Naive B cell (primary cell): ENCODE measurements around the gene FOXE3. TPM values are rescaled to one million over a fixed set of nuclear protein-coding genes. Genes with fewer than 3 reads are reported as not detected.

Experiments
- ATAC-seq, 2 donors: fragments of 150-1000 bp; cut with Tn5 transposase; 2 replicates each; pipeline ENCODE4 v1.10.0; 2021; ENCODE audit warnings: low read depth in 2 of 2, mild to moderate bottlenecking in 2 of 2, moderate library complexity in 2 of 2
- DNase-seq: peaks from one replicate; pipeline ENCODE4 v3.0.0; 2022
- H3K27ac Mint-ChIP-seq, 6 donors: one replicate each; pipeline ENCODE4 v1.8.0; 2020 to 2022; ENCODE audit warnings: mild to moderate bottlenecking in 6 of 6, mixed read lengths in 6 of 6, moderate library complexity in 5 of 6, inconsistent platforms in 2 of 6
- H3K27me3 Mint-ChIP-seq, 3 donors: one replicate each; pipeline ENCODE4 v1.8.0; 2021 to 2022; ENCODE audit warnings: mixed read lengths in 3 of 3, mild to moderate bottlenecking in 1 of 3
- H3K36me3 Mint-ChIP-seq, 2 donors: one replicate each; pipeline ENCODE4 v1.8.0; 2020 to 2022; ENCODE audit warnings: mixed read lengths in 2 of 2, inconsistent platforms in 1 of 2, mild to moderate bottlenecking in 1 of 2
- H3K4me1 Mint-ChIP-seq, 3 donors: one replicate each; pipeline ENCODE4 v1.8.0; 2020 to 2022; ENCODE audit warnings: mixed read lengths in 3 of 3, inconsistent platforms in 1 of 3, mild to moderate bottlenecking in 1 of 3, moderate library complexity in 1 of 3
- H3K4me3 Mint-ChIP-seq, 8 donors: one replicate each; pipeline ENCODE4 v1.8.0; 2020 to 2022; ENCODE audit warnings: mild to moderate bottlenecking in 8 of 8, mixed read lengths in 8 of 8, moderate library complexity in 8 of 8, inconsistent platforms in 2 of 8
- H3K9me3 Mint-ChIP-seq, 7 donors: one replicate each; pipeline ENCODE4 v1.8.0; 2020 to 2022; ENCODE audit warnings: mixed read lengths in 7 of 7, mild to moderate bottlenecking in 5 of 7, inconsistent platforms in 2 of 7, moderate library complexity in 1 of 7
- polyA plus RNA-seq, 6 donors: library from polyadenylated mRNA; unstranded; fragments of 300-500 nt; fragmentation: Illumina TruSeq; gene quantifications; one replicate each; pipeline ENCODE4 v1.2.3, GENCODE V29; 2021; ENCODE audit warnings: low read depth in 6 of 6

The FOXE3 gene
- polyA plus RNA-seq, 6 donors from 2014 or later = not detected

DNA sequence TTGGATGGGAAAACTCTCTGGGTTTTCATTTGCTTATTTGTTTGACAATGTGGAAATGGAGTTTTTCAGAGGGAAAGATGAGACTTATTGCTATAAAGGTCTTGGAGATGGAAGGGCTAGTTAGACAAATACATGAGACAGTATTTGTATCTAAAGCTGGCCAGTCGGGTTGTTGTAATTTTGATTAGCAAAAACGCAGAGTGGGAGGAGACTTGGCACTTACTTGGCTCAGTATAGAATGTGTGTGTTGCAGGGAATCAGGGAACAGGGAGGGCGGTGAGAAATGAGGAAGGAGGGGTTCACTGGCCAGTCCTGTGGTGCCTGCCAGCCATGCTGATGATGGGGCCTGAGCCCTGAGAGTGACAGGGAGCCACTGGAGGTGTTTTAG, 6.0 kb upstream of the FOXE3 start:
- DNase-seq = no peak
- peaks cover 0 to 1% (median 0%) of the 10 kb centered on the region in 3 donors for H3K4me1 Mint-ChIP-seq
- no peak overlapping the region for H3K27ac Mint-ChIP-seq
- H3K9me3 Mint-ChIP-seq = no peaks in the 10 kb centered on the region
- ATAC-seq = no peak
- H3K4me3 Mint-ChIP-seq = no peak overlapping the region
- peaks cover 0 to under 1% of the 10 kb centered on the region in 2 donors for H3K36me3 Mint-ChIP-seq
- peaks cover 34 to 55% (median 35%) of the 10 kb centered on the region in 3 donors for H3K27me3 Mint-ChIP-seq

DNA sequence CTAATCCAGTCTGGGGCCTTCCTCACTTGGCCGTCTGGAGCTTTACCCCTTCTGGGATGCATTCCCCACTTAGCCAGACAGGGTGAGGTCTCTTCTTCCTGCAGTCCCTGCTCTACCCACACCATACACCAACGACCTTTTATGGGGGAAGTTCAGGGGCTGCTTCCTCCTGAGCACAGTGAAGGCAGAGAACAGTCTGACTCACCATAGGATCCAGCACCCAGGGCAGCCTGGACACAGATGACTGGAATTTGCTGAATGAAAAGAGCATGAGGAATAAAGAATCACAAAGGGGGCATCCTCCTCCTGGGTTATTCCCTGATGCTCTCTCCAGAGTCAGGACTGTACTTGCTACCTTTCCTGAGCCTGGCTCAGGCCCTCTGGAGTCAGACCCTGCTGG, 4.6 kb upstream of the FOXE3 start:
- peaks cover 0 to 7% of the 10 kb centered on the region in 2 donors for H3K36me3 Mint-ChIP-seq
- peaks cover 30 to 54% (median 45%) of the 10 kb centered on the region in 3 donors for H3K27me3 Mint-ChIP-seq
- ATAC-seq (no peak), DNase-seq (no peak)
- H3K27ac Mint-ChIP-seq = no peak overlapping the region
- H3K4me3 Mint-ChIP-seq = no peak overlapping the region
- H3K4me1 Mint-ChIP-seq = peaks cover 0 to 10% (median 5%) of the 10 kb centered on the region in 3 donors
- peaks cover 0 to 1% (median 0%) of the 10 kb centered on the region in 7 donors for H3K9me3 Mint-ChIP-seq

DNA sequence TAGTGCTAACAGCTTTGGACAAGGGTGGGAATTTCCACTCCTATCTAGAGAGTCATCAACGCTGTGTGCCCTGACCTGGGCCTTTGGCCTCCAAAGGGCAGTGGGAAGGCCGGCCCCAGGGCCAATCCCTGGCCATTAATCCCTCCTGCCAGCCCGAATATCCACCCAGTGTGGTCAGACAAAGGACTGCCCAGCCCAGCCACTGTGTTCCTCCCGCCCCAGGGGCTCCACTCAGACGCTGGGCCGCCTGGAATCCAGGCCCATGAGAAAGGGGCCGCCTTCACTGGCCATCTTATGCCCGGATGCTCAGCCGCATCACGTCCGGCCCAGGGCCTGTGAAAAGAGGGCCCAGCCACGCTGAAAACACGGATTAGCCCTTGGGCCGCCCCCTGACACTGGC, 3.6 kb upstream of the FOXE3 start:
- DNase-seq = no peak
- H3K4me1 Mint-ChIP-seq = peaks cover 4 to 13% (median 9%) of the 10 kb centered on the region in 3 donors
- no peak overlapping the region for H3K27ac Mint-ChIP-seq
- peaks cover 0 to 1% (median 0%) of the 10 kb centered on the region in 7 donors for H3K9me3 Mint-ChIP-seq
- no peak overlapping the region for H3K4me3 Mint-ChIP-seq
- no peak for ATAC-seq
- peaks cover 30 to 58% (median 49%) of the 10 kb centered on the region in 3 donors for H3K27me3 Mint-ChIP-seq
- H3K36me3 Mint-ChIP-seq = peaks cover 0 to 7% of the 10 kb centered on the region in 2 donors

DNA sequence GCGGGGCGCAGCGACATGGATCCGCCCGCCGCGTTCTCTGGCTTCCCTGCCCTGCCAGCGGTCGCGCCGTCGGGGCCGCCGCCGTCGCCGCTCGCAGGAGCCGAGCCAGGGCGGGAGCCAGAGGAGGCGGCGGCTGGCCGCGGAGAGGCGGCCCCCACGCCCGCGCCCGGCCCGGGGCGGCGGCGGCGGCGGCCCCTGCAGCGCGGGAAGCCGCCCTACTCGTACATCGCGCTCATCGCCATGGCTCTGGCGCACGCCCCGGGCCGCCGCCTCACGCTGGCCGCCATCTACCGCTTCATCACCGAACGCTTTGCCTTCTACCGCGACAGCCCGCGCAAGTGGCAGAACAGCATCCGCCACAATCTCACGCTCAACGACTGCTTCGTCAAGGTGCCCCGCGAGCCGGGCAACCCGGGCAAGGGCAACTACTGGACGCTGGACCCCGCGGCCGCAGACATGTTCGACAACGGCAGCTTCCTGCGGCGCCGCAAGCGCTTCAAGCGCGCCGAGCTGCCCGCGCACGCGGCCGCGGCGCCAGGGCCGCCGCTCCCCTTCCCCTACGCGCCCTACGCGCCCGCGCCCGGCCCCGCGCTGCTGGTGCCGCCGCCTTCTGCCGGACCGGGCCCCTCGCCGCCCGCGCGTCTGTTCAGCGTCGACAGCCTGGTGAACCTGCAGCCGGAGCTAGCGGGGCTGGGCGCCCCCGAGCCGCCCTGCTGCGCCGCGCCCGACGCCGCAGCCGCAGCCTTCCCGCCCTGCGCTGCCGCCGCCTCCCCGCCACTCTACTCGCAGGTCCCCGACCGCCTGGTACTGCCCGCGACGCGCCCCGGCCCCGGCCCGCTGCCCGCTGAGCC, 459 bp downstream of the FOXE3 start:
- Mint-ChIP-seq H3K27me3 (peaks cover 36 to 73% (median 65%) of the 10 kb centered on the region in 3 donors), H3K27ac (peak overlapping the region in 1 of 6 donors; percentile 58), H3K4me1 (peaks cover 8 to 17% (median 12%) of the 10 kb centered on the region in 3 donors), H3K36me3 (peaks cover 0 to 7% of the 10 kb centered on the region in 2 donors), H3K4me3 (peak overlapping the region in 4 of 8 donors; percentile 38 to 61 (median 48)), H3K9me3 (peaks cover 0 to 1% (median 0%) of the 10 kb centered on the region in 7 donors)
- ATAC-seq (no peak), DNase-seq (no peak)

DNA sequence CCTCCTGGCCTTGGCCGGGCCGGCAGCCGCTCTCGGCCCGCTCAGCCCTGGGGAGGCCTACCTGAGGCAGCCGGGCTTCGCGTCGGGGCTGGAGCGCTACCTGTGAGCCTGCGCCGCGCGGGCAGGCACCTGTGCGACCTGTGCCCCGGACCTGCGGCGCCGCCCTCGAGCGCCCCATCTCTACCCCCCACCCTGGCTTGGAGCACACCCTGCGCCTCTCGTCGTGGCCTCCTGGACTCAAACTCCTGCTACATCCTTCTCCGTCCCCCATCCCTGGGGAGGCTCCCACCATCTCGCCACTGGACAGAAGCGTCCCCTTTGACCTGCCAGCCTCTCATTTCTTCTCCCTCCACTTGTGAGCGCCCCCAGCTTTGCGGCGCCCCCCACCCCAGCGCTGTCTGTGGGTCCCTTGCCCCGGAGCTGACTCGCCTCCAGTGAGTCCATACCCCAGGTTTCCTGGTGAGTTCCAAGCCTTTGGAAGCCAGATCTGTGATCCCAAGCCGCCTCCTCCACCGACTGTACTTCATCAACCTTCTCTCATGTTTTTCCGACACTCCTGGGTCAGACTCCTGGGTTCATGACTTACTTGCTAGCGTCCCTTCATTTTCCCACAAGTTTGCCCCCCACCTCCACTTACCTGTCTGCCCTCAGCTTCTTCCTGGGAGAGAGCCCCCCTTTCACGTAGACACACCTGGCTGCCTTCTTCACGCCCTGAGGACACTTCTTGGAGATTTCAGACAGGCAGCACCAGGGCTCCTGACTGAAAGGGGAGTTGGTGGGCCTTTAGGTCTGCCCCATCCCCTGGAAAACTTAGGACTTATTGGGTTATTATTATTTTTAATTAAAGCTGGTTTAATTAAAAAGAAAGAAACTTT, 1.3 kb downstream of the FOXE3 start:
- DNase-seq (no peak), ATAC-seq (no peak)
- H3K4me3 Mint-ChIP-seq = peak overlapping the region in 6 of 8 donors; percentile 47 to 83 (median 70)
- H3K36me3 Mint-ChIP-seq = peaks cover 0 to 7% of the 10 kb centered on the region in 2 donors
- H3K4me1 Mint-ChIP-seq = peaks cover 8 to 17% (median 12%) of the 10 kb centered on the region in 3 donors
- peaks cover 36 to 74% (median 65%) of the 10 kb centered on the region in 3 donors for H3K27me3 Mint-ChIP-seq
- H3K27ac Mint-ChIP-seq = peak overlapping the region in 2 of 6 donors; percentile 26 to 64
- H3K9me3 Mint-ChIP-seq = peaks cover 0 to 1% (median 0%) of the 10 kb centered on the region in 7 donors

DNA sequence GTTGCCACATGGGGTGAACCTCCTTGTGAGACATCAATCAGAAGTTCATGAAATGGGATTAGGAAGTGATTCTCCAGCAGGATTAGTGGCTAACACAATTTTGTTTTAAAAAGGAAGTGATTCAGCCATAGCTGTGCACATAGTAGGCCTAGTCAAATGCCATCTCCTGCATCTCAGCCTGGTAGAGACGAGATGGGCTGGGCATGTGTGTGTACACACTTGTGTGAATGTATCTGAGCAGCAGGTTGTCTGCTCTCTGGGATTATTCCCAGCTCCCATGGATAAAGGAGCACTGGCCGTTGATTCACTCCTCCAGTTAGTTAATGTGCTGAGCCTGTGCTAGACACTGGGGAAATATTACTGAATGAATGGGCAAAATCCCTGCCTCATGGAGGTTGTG, 2.0 kb downstream of the FOXE3 start:
- Mint-ChIP-seq H3K27me3 (peaks cover 36 to 73% (median 64%) of the 10 kb centered on the region in 3 donors), H3K27ac (no peak overlapping the region)

DNA sequence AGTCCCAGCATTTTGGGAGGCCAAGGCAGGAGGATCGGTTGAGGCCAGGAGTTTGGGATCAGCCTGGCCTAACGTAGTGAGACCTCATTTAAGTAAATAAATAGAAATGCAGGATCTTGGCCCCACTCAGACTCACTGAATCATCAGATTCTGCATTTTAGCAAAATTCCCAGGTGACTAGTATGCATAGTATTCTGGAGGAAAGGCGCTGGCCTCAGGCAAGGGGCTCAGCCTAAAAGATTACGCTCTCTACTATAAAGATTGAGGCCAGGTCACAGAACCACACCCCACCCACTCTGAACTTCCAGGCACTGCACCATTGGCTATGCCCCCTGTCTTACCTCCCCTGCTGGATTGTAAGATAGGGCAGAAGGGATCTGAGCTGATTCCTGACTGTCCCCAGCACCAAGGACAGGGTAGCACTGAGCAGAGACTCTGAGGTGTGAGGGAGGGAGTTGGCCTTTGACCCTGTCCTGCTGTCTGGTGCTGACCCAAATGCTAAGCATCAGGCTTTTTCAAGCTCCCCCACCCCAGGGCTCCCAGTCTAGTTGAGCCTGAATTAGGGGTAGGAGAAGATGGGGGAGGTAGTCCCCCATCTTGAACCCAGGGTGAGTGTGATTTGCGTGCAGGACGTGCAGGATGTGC, 2.7 kb downstream of the FOXE3 start:
- Mint-ChIP-seq H3K4me1 (peaks cover 8 to 17% (median 12%) of the 10 kb centered on the region in 3 donors), H3K4me3 (no peak overlapping the region), H3K9me3 (peaks cover 0 to 1% (median 0%) of the 10 kb centered on the region in 7 donors), H3K27ac (no peak overlapping the region), H3K36me3 (peaks cover 0 to 7% of the 10 kb centered on the region in 2 donors), H3K27me3 (peaks cover 41 to 66% (median 57%) of the 10 kb centered on the region in 3 donors)
- DNase-seq = no peak
- ATAC-seq = no peak

More for the DNA sequence above, 2.0 kb downstream of the FOXE3 start:
- DNase-seq (no peak), ATAC-seq (no peak)
- peaks cover 0 to 1% (median 0%) of the 10 kb centered on the region in 7 donors for H3K9me3 Mint-ChIP-seq
- H3K36me3 Mint-ChIP-seq = peaks cover 0 to 7% of the 10 kb centered on the region in 2 donors
- H3K4me1 Mint-ChIP-seq = peaks cover 8 to 17% (median 12%) of the 10 kb centered on the region in 3 donors
- peak overlapping the region in 6 of 8 donors; percentile 22 to 83 (median 60) for H3K4me3 Mint-ChIP-seq

DNA sequence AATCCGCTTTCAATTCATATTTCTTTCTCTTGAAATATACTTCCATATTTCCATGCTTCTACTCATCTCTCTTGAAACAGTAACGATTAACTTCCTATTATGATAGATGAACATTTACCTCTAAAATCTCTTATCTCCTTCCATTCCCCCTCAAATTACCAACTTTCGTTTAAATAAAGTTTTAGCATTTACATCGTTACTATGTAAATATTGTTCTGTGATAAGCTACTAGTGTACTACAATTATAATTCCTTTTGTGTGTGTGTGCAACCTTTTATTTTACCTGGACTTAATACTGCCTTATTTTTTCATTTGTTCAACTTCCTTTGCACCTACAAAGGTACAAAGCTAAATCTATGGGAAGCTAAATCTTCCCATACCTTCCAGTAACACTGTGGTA, 4.5 kb downstream of the FOXE3 start:
- Mint-ChIP-seq H3K27me3 (peaks cover 26 to 65% (median 57%) of the 10 kb centered on the region in 3 donors), H3K9me3 (no peaks in the 10 kb centered on the region), H3K4me1 (peaks cover 8 to 12% (median 11%) of the 10 kb centered on the region in 3 donors), H3K4me3 (no peak overlapping the region), H3K27ac (no peak overlapping the region), H3K36me3 (peaks cover 0 to 1% of the 10 kb centered on the region in 2 donors)
- ATAC-seq (no peak), DNase-seq (no peak)

DNA sequence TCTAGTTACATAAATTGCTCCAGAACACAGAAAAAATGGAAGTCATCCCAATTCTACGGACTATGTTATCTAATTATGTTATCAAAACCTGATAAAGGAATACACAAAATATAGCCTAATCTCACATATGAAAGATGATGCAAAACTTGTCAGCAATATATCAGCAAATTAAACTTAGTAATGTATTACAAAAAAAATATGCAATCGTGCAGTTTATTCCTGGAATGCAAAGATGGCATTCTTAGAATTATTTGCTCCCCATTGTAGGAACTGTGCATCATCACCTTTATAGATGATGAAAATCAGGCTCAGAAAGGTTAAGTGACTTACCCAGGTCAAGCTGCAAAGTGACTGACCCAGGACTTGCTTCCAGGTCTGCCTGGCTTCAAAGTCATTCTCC, 7.8 kb downstream of the FOXE3 start:
- Mint-ChIP-seq H3K27me3 (peaks cover 31 to 59% (median 53%) of the 10 kb centered on the region in 3 donors), H3K4me3 (no peak overlapping the region), H3K36me3 (no peaks in the 10 kb centered on the region), H3K9me3 (no peaks in the 10 kb centered on the region), H3K4me1 (no peaks in the 10 kb centered on the region), H3K27ac (no peak overlapping the region)
- ATAC-seq (no peak), DNase-seq (no peak)

DNA sequence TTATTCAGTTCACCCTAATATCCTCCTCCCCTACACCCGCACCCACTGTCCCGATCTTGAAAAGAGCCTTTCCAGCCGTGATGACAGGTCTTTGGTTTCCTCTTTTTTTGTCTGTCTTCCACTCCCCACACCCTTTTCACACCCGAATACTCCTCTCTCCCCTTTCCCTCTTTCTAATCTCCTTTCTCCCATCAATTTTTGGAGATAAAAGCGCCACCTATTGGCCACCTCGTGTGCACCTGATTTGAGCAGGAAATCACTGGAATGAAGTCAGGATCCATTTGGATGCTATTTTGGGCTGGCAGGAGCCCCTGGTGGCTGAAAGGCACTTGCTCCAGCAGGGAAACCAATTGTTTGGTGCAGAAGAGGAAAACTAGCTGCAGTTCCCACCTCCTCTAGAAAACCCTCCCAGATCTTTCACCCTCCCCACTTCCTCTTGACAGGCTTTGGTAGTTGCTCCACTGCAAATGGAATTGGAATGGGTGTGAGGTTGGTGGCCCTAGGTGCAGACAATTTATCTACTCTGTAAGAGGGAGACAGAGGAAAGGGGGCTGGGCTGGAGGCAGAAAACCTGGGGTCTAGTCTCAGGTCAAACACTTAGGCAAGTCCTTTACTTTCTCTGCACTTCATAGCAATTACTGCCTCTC, 8.4 kb downstream of the FOXE3 start:
- Mint-ChIP-seq H3K9me3 (no peaks in the 10 kb centered on the region), H3K27ac (no peak overlapping the region), H3K4me1 (no peaks in the 10 kb centered on the region), H3K27me3 (peaks cover 32 to 59% (median 53%) of the 10 kb centered on the region in 3 donors), H3K36me3 (no peaks in the 10 kb centered on the region), H3K4me3 (no peak overlapping the region)
- ATAC-seq (no peak), DNase-seq (no peak)

DNA sequence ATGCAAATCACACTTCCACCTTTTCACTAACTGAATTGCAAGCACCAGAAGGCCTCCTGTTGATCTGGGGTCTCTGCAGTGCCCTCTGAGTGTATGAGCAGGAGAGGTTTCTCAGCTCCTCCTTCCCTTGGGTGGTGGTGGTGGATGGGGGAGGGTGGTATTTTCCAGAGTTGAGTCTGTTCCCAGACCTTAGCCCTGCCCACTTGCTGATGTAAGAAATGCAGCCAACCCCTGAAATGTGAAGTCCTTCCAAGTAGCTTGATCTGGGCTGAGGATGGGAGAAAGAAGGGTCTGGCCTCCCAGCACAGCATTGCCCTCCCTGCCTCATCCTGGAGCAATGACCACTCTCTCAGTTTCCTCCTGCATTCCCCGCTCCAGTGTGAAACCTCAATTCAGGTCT, 15.4 kb downstream of the FOXE3 start:
- ATAC-seq = no peak
- Mint-ChIP-seq H3K9me3 (peaks cover 0 to 3% (median 0%) of the 10 kb centered on the region in 7 donors), H3K27me3 (peaks cover 64 to 80% (median 71%) of the 10 kb centered on the region in 3 donors)

More for the DNA sequence above, 15.4 kb downstream of the FOXE3 start:
- H3K27ac Mint-ChIP-seq = peak overlapping the region in 1 of 6 donors; percentile 30
- DNase-seq = no peak
- peak overlapping the region in 2 of 8 donors; percentile 9 to 12 for H3K4me3 Mint-ChIP-seq
- no peaks in the 10 kb centered on the region for H3K36me3 Mint-ChIP-seq
- H3K4me1 Mint-ChIP-seq = peaks cover 36 to 52% (median 40%) of the 10 kb centered on the region in 3 donors
